ENCODE measurements around the gene GART. TPM values are rescaled to one million over a fixed set of nuclear protein-coding genes. Genes with fewer than 3 reads are reported as not detected.

The GART gene
- total and polyA plus RNA-seq, 10 of the 15 experiments (the other 5 are each of a cell fraction or from before 2014, with no cell fraction given) = 44.7 to 178 (median 106) TPM

GRCh38 chr21:33566514-33566913 is 24.6 kb upstream of the GART start:
- Histone ChIP-seq H3K27me3 (replicated peaks in 1 of 2; ENCODE audit: control insufficient read depth in 2 of 2, insufficient read depth in 2 of 2, low read length in 1 of 2) (no peaks in the 10 kb centered on the region), H3K9me3 (replicated peaks; ENCODE audit: control insufficient read depth, insufficient read depth, low read length) (no peaks in the 10 kb centered on the region), H3K36me3 (ENCODE audit: control insufficient read depth in 2 of 2, insufficient read depth in 2 of 2, low read length in 1 of 2) (peaks cover 6 to 32% of the 10 kb centered on the region in 2 experiments), H4K20me1 (ENCODE audit: control insufficient read depth, insufficient read depth) (no peaks in the 10 kb centered on the region), H3K9ac (ENCODE audit: control insufficient read depth, insufficient read depth, low read length) (no peak overlapping the region), H2AFZ (ENCODE audit: control insufficient read depth, low read depth, low read length) (no peak overlapping the region), H3K27ac (ENCODE audit: control insufficient read depth, insufficient read depth) (no peak overlapping the region), H3K4me3 (no peak overlapping the region), H3K4me2 (ENCODE audit: control insufficient read depth, insufficient read depth) (no peak overlapping the region), H3K79me2 (ENCODE audit: control insufficient read depth, insufficient read depth, low read length) (no peaks in the 10 kb centered on the region; the same call in none of the 2 replicates), H3K4me1 (ENCODE audit: control insufficient read depth, insufficient read depth, low read length) (no peaks in the 10 kb centered on the region)
- in situ Hi-C loops (cut with MboI) (no loop called here), intact Hi-C loops (cut with micrococcal nuclease; ENCODE audit: unreplicated experiment) (no loop called here)
- ChIA-PET SMC1A (ENCODE audit: uncharacterized antibody, unreplicated experiment) (interaction anchor here (1.1 to 1.6 kb wide), 5 partner anchors 15 to 101 kb away, joined by 3 to 4 read pairs (median 4); no protein-coding TSS in a partner anchor), RAD21 (ENCODE audit: unreplicated experiment) (no interaction called here), POLR2A (interaction anchor here (1.0 kb wide), 1 partner anchor 9 kb away, joined by 5 read pairs; no protein-coding TSS in a partner anchor), CTCF (interaction anchor here (0.6 to 1.2 kb wide), 3 partner anchors 23 to 93 kb away, joined by 3 read pairs; no protein-coding TSS in a partner anchor)
- 74% methylated on average over 2 of the region's 2 CpGs for WGBS (ENCODE audit: insufficient coverage, insufficient replicate concordance, low lambda C conversion rate, missing lambda C conversion rate)
- FAIRE-seq (no peak), DNase-seq (ENCODE audit: low read depth, low spot score) (no peak), ATAC-seq (no peak)
- TF ChIP-seq BCLAF1 (IDR thresholded peaks at IDR 0.05) = no peak
- BruUV-seq (replicated peaks) = no TSS peak

GRCh38 chr21:33562389-33562788 is 20.5 kb upstream of the GART start:
- FAIRE-seq = no peak
- WGBS (ENCODE audit: insufficient coverage, insufficient replicate concordance, low lambda C conversion rate, missing lambda C conversion rate) = 94% methylated on average over 2 of the region's 2 CpGs

More at GRCh38 chr21:33562389-33562788, 20.5 kb upstream of the GART start:
- ATAC-seq (no peak), DNase-seq (ENCODE audit: low read depth, low spot score) (no peak)
- intact Hi-C loops (cut with micrococcal nuclease; ENCODE audit: unreplicated experiment) (no loop called here), in situ Hi-C loops (cut with MboI) (no loop called here)
- no peaks in the 10 kb centered on the region for H4K20me1 ChIP-seq (ENCODE audit: control insufficient read depth, insufficient read depth)
- no peaks in the 10 kb centered on the region for H3K27me3 ChIP-seq (replicated peaks in 1 of 2; ENCODE audit: control insufficient read depth in 2 of 2, insufficient read depth in 2 of 2, low read length in 1 of 2)
- ChIA-PET POLR2A (interaction anchor here (0.6 kb wide), 1 partner anchor 8 kb away, joined by 3 read pairs; no protein-coding TSS in a partner anchor), RAD21 (ENCODE audit: unreplicated experiment) (no interaction called here), SMC1A (ENCODE audit: uncharacterized antibody, unreplicated experiment) (interaction anchor here (1.1 kb wide), 1 partner anchor 10 kb away, joined by 3 read pairs; no protein-coding TSS in a partner anchor), CTCF (interaction anchor here (1.0 kb wide), 1 partner anchor 42 kb away, joined by 3 read pairs; no protein-coding TSS in a partner anchor)
- H3K27ac ChIP-seq (ENCODE audit: control insufficient read depth, insufficient read depth) = no peak overlapping the region
- no peak overlapping the region for H3K4me3 ChIP-seq
- H3K36me3 ChIP-seq (ENCODE audit: control insufficient read depth in 2 of 2, insufficient read depth in 2 of 2, low read length in 1 of 2) = peaks cover 11 to 34% of the 10 kb centered on the region in 2 experiments
- TF ChIP-seq HDGF (IDR thresholded peaks at IDR 0.05) (no peak), NR2F1 (conservative IDR thresholded peaks at IDR 0.05) (no peak), ZNF24 (IDR thresholded peaks at IDR 0.05) (no peak), HSF1 (IDR thresholded peaks at IDR 0.05; ENCODE audit: low read depth, low read length) (no peak), SPI1 (IDR thresholded peaks at IDR 0.05; ENCODE audit: borderline replicate concordance, insufficient read depth, low read depth, low read length) (no peak), KLF5 (IDR thresholded peaks at IDR 0.05; ENCODE audit: partially characterized antibody) (no peak), JUNB (IDR thresholded peaks at IDR 0.05) (no peak), POLR2AphosphoS5 (IDR thresholded peaks at IDR 0.05; ENCODE audit: low read length) (no peak), ETV6 (conservative IDR thresholded peaks at IDR 0.05 in 1 of 2, IDR thresholded peaks at IDR 0.05 in 1 of 2; ENCODE audit: borderline replicate concordance in 1 of 2, low read depth in 1 of 2) (no peak), NFXL1 (IDR thresholded peaks at IDR 0.05; ENCODE audit: borderline replicate concordance) (no peak), ZNF622 (IDR thresholded peaks at IDR 0.05) (no peak)
- no TSS peak for BruUV-seq (replicated peaks)
- H3K9ac ChIP-seq (ENCODE audit: control insufficient read depth, insufficient read depth, low read length) = no peak overlapping the region
- H3K9me3 ChIP-seq (replicated peaks; ENCODE audit: control insufficient read depth, insufficient read depth, low read length) = no peaks in the 10 kb centered on the region
- no peak overlapping the region for H3K4me2 ChIP-seq (ENCODE audit: control insufficient read depth, insufficient read depth)
- peaks cover 6% of the 10 kb centered on the region for H3K79me2 ChIP-seq (ENCODE audit: control insufficient read depth, insufficient read depth, low read length)
- no peaks in the 10 kb centered on the region for H3K4me1 ChIP-seq (ENCODE audit: control insufficient read depth, insufficient read depth, low read length)
- H2AFZ ChIP-seq (ENCODE audit: control insufficient read depth, low read depth, low read length) = no peak overlapping the region

All from GM12878 (cell line).